Retinal pigment epithelial cell (primary cell): ENCODE data around the gene PDCL3.

Source experiments
- DNase-seq: peaks from one replicate; pipeline ENCODE4 v3.0.0-alpha.2; 2010; ENCODE audit warnings: low read depth
- H3K4me3 ChIP-seq: 2 replicates; pipeline ENCODE4 v1.5.1; 2011; ENCODE audit warnings: mild to moderate bottlenecking, low read length, control low read depth, moderate library complexity
- TF ChIP-seq, protein P1 (sequence below): conservative IDR thresholded peaks from 2 replicates; pipeline ENCODE4 v1.5.1; 2011; ENCODE audit warnings: low read depth, low read length, control low read depth, inconsistent platforms

Gene PDCL3

DNA sequence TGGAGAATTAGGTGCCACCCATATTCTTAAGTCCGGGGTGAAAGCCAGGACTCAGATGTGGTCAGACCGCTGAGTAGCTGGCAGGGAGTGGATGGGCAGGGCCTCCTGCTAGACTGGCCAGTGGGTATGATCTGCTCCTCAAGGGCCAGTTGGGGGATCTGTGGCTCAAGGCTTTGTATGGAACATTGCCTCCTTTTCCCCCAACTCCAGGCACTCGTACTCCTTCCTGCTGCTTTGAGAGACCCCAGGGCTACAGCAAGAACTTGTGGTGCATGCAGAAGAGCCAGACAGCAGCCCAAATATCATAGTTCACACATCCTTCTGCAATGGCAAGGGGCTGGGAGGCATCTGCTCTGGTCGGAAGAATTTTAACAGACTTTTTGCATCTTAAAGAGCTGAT, 61.7 kb downstream of the PDCL3 start:
- H3K4me3 ChIP-seq = no peak overlapping the region
- DNase-seq = no peak
- TF ChIP-seq, protein P1, sequence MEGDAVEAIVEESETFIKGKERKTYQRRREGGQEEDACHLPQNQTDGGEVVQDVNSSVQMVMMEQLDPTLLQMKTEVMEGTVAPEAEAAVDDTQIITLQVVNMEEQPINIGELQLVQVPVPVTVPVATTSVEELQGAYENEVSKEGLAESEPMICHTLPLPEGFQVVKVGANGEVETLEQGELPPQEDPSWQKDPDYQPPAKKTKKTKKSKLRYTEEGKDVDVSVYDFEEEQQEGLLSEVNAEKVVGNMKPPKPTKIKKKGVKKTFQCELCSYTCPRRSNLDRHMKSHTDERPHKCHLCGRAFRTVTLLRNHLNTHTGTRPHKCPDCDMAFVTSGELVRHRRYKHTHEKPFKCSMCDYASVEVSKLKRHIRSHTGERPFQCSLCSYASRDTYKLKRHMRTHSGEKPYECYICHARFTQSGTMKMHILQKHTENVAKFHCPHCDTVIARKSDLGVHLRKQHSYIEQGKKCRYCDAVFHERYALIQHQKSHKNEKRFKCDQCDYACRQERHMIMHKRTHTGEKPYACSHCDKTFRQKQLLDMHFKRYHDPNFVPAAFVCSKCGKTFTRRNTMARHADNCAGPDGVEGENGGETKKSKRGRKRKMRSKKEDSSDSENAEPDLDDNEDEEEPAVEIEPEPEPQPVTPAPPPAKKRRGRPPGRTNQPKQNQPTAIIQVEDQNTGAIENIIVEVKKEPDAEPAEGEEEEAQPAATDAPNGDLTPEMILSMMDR = no peak

DNA sequence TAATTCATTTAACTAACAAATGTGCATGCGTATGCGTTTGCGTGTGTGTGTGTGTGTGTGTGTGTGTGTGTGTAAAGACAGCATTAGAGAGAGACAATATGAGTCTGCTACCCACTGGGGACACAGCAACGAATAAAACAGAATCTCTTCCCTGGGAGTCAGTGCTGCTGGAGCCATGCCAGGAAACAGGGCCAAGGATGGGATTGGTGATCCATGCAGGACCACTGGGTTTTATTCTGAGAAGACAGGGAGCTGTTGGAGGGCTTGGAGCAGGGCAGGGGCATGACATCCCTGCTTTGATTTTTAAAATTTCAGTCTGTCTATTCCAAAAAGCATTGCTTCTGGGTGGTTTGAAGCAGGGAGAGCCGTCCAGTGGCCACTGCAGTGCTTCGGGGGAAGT, 62.9 kb downstream of the PDCL3 start:
- DNase-seq = no peak
- H3K4me3 ChIP-seq = no peak overlapping the region
- TF ChIP-seq, protein P1 = no peak
